Upper lobe of right lung (tissue), 1 donor: ENCODE measurements around the gene EFNA5. TPM values are rescaled to one million over a fixed set of nuclear protein-coding genes. Genes with fewer than 3 reads are reported as not detected.

Experiments used
- ATAC-seq: fragments of 200-7000 bp; cut with Tn5 transposase; one replicate; pipeline ENCODE4 v1.9.1; 2020; ENCODE audit warnings: mild to moderate bottlenecking, moderate library complexity
- DNase-seq: peaks from one replicate; pipeline ENCODE4 v3.0.0-alpha.2; 2020
- H3K27ac ChIP-seq: fragments of 200-600 bp; one replicate; pipeline ENCODE4 v1.8.0; 2022
- H3K27me3 ChIP-seq: fragments of 200-600 bp; one replicate; pipeline ENCODE4 v1.8.0; 2022; ENCODE audit warnings: mild to moderate bottlenecking
- H3K36me3 ChIP-seq: fragments of 200-600 bp; one replicate; pipeline ENCODE4 v1.8.0; 2022
- H3K4me1 ChIP-seq: fragments of 200-600 bp; one replicate; pipeline ENCODE4 v1.8.0; 2022
- H3K4me3 ChIP-seq: fragments of 200-600 bp; one replicate; pipeline ENCODE4 v1.8.0; 2022; ENCODE audit warnings: mild to moderate bottlenecking
- H3K9me3 ChIP-seq: fragments of 200-600 bp; one replicate; pipeline ENCODE4 v1.8.0; 2022
- CTCF ChIP-seq: fragments of 200-600 bp; IDR thresholded peaks from one replicate; pipeline ENCODE4 v1.8.0; 2022; ENCODE audit warnings: antibody characterized with exemption
- intact Hi-C: fragments of 100-400 bp; cut with DNase I; formaldehyde crosslinking; loops from one replicate; pipeline ENCODE4 v1.11.0; 2022
- total RNA-seq: library from RNA; stranded (reverse); fragmentation: NEBNext Ultra II Directional; extraction: Animal tissue kit (Norgen Biotek cat#: 25700); gene quantifications from one replicate; pipeline ENCODE4 v1.2.1, GENCODE V29; 2021
- donor health status: DM: no; HTN: yes; CAD: no; lungs with severe emphysema.

The EFNA5 gene
- total RNA-seq, 1 donor from 2014 or later: 12.0 TPM

- no peak overlapping the region for H3K27ac ChIP-seq
- intact Hi-C loops: no loop called here
- no peaks in the 10 kb centered on the region for H3K4me1 ChIP-seq
- ATAC-seq (no peak), DNase-seq (no peak)
- no peaks in the 10 kb centered on the region for H3K27me3 ChIP-seq
- no peaks in the 10 kb centered on the region for H3K9me3 ChIP-seq
- no peak for TF ChIP-seq CTCF
- no peak overlapping the region for H3K4me3 ChIP-seq
- H3K36me3 ChIP-seq: no peaks in the 10 kb centered on the region
These were observed 294.0 kb downstream of the EFNA5 start for GRCh38 chr5:107376546-107377276.

- Histone ChIP-seq H3K27ac (no peak overlapping the region), H3K36me3 (no peaks in the 10 kb centered on the region), H3K4me1 (no peaks in the 10 kb centered on the region), H3K9me3 (no peaks in the 10 kb centered on the region), H3K27me3 (no peaks in the 10 kb centered on the region), H3K4me3 (no peak overlapping the region)
- DNase-seq: no peak
- no peak for ATAC-seq
- intact Hi-C loops: no loop called here
- no peak for TF ChIP-seq CTCF
These were observed 297.0 kb downstream of the EFNA5 start for GRCh38 chr5:107373549-107374263.

GRCh38 chr5:107372723-107373450 lies 297.9 kb downstream of the EFNA5 start:
- Histone ChIP-seq H3K4me3 (no peak overlapping the region), H3K27me3 (no peaks in the 10 kb centered on the region), H3K36me3 (no peaks in the 10 kb centered on the region), H3K4me1 (no peaks in the 10 kb centered on the region), H3K27ac (no peak overlapping the region), H3K9me3 (no peaks in the 10 kb centered on the region)
- no peak for TF ChIP-seq CTCF
- intact Hi-C loops: no loop called here
- ATAC-seq: no peak
- no peak for DNase-seq

DNA sequence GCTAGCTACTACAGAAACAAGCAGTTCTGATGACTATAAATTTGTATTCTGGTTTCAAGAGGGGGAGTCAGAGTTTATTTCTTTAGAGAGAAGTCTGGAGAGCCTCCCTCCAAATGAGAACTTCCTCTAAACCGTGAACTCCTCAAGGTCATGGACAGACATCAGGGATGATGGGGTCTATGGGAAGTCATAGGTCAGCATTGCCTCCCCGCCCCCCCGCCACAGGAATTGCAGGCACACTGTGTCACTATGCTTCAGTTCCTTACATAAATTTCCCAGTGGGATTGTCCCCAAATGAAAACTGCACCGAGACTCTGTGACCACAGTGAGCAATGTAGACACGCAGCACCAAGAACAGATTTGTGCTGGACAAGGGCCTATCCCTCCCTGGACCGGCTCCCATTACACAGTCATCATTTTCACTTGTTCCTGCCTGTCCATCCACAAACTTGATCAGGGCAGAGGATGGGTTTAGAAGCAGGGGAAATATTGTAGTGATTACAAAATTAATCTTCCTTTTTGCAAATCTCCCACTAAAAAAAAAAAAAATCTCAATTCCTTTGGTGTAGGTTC lies 300.3 kb downstream of the EFNA5 start:
- no peaks in the 10 kb centered on the region for H3K4me1 ChIP-seq
- no peak for TF ChIP-seq CTCF
- DNase-seq (no peak), ATAC-seq (no peak)
- no peak overlapping the region for H3K27ac ChIP-seq
- no peaks in the 10 kb centered on the region for H3K36me3 ChIP-seq
- H3K9me3 ChIP-seq: no peaks in the 10 kb centered on the region
- H3K27me3 ChIP-seq: no peaks in the 10 kb centered on the region
- intact Hi-C loops: no loop called here
- no peak overlapping the region for H3K4me3 ChIP-seq

- DNase-seq (no peak), ATAC-seq (no peak)
- H3K9me3 ChIP-seq: no peaks in the 10 kb centered on the region
- no peaks in the 10 kb centered on the region for H3K4me1 ChIP-seq
- no peak for TF ChIP-seq CTCF
- intact Hi-C loops: no loop called here
- H3K36me3 ChIP-seq: no peaks in the 10 kb centered on the region
- H3K27me3 ChIP-seq: no peaks in the 10 kb centered on the region
- no peak overlapping the region for H3K4me3 ChIP-seq
- H3K27ac ChIP-seq: no peak overlapping the region
These were observed 301.1 kb downstream of the EFNA5 start for GRCh38 chr5:107369622-107370021.
